GM12872 (cell line): Measurements from ENCODE around the gene OCA2.

Source experiments
- CTCF ChIP-seq: IDR thresholded peaks from 3 replicates; pipeline ENCODE4 v1.5.1; 2011; ENCODE audit warnings: low read depth, mild to moderate bottlenecking, low read length, moderate library complexity; ENCODE audit not compliant: insufficient read depth

Gene OCA2

DNA sequence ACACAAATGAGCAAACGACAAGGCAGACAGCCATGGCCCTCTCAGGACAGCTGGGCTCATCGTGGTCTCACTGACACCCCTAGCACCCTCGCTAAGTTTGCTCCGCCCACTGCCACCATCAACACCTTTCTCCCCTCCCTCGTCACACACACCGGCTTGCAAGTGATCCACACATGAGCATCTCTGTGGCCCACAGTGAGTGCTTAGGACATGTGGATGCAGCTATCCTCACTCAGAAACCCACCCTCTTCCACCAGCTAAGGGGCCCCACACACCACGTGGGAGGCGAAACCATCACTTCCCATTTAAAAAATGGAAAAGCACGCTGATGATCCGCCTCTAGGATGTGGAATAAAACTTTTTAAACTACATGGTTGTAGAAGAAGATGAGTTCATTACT lies 105.6 kb downstream of the OCA2 start:
- TF ChIP-seq CTCF: no peak

DNA sequence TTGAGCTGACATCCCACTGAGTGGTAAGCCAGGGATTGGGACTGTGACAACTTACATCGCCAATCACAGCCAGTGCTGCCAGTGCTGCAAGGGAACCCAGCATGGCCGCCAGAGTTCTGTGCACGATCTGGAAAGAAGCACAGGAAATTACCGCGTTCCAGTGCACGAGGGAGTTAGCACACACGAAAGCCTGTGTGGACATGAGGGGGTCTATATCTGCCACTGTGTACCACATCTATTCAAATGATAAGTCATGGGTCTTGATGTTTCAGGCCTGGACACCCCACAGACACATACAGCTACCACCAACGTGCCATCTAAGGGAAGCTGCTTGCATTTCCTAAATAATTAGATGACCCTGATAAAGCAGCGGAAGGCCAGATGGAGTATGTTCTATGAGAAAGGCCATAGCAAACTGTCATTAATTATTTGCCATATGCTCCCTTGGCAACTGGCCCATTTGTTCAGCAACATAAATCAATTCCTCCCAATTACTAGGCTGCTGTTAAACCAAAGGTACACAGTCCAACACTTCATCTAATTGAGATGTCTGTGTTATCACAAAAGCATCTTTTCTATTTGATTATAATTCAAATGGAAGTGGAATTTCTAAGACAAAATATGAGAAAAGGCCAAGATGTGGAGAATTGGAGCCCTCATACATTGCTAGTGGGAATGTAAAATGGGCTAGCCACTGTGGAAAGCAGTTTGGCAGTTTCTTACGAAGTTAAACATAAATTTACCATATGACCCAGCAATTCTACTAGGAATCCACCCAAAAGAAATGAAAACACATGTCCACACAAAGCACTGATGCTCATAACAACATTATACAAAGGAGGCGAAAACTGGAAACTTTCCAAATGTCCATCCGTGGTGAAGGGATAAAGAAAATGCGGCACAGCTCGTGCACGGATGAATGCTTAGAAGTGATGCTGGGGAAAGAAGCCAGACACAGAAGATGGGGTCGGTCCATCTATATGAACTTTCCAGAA lies 108.3 kb downstream of the OCA2 start:
- no peak for TF ChIP-seq CTCF

DNA sequence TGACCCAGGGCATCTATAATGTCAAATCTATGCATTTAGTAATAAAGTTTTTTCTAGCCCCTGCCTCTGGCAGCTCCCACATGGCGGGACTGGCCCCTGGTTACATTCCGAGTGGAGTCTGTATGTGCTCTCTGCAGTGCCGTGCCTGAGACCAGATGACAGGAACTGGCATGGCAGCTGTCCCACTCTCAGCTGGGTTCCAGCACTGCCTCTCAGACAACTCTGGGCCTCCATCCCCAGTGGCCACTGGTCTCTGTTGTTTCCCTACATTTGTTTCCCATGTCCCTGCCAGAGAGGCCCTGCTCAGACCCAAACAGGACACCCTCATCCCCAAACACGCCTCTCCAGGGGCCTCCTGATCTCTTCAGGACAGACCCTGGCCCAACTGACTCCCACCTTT lies 109.3 kb downstream of the OCA2 start:
- TF ChIP-seq CTCF: no peak

- TF ChIP-seq CTCF: no peak
These were observed 109.7 kb downstream of the OCA2 start for GRCh38 chr15:27989427-27989826.

- TF ChIP-seq CTCF: no peak
These were observed 114.0 kb downstream of the OCA2 start for GRCh38 chr15:27985099-27985498.

GRCh38 chr15:27983496-27983895 lies 115.6 kb downstream of the OCA2 start:
- TF ChIP-seq CTCF: no peak

DNA sequence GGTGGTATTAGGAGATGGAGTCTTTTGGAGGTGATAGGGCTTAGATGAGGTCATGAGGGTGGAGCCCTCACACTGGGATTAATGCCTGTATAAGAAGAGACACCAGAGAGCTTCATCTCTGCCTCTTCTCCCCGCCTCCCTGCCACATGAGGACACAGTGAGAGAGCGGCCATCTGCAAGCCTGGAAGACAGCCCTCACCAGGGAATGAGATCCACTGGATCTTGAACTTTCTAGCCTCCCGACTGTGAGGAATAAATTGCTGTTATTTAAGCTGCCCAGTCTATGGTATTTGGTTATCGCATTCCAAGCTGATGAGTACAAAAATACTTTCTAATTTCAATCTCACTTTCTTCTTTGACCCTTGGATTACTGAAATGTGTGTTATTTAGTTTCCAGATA lies 121.4 kb downstream of the OCA2 start:
- TF ChIP-seq CTCF: no peak
